Gastrocnemius medialis (tissue), 4 donors: ENCODE measurements around the gene PSMC5. TPM values are rescaled to one million over a fixed set of nuclear protein-coding genes. Genes with fewer than 3 reads are reported as not detected.

ENCODE experiments used
- ATAC-seq, 2 donors: fragments of 150-250 bp; one replicate each; pipeline ENCODE4 v1.9.1; 2016
- DNase-seq, 2 donors: peaks; one replicate each; pipeline ENCODE4 v3.0.0-alpha.2; 2019
- H3K27ac ChIP-seq, 4 donors: fragments of 200-600 bp; sonication (generic); 1 replicate in 1 of 4; 2 replicates in 3 of 4; pipeline ENCODE4 v1.5.1; 2016 to 2018; ENCODE audit warnings: mild to moderate bottlenecking in 2 of 4, moderate library complexity in 1 of 4
- H3K27me3 ChIP-seq, 3 donors: fragments of 200-600 bp; sonication (generic) in 2 of 3; 1 replicate in 1 of 3; 2 replicates in 2 of 3; pipeline versions ENCODE4 v1.5.1 to v1.6.0; 2016 to 2019; ENCODE audit warnings: mild to moderate bottlenecking in 1 of 3, moderate library complexity in 1 of 3
- H3K36me3 ChIP-seq, 2 donors: fragments of 200-600 bp; sonication (generic) in 1 of 2; one replicate each; pipeline ENCODE4 v1.5.1; 2017 to 2018
- H3K4me1 ChIP-seq, 2 donors: fragments of 200-600 bp; sonication (generic) in 1 of 2; one replicate each; pipeline ENCODE4 v1.5.1; 2016 to 2017; ENCODE audit warnings: mild to moderate bottlenecking in 2 of 2
- H3K4me3 ChIP-seq, 4 donors: fragments of 200-600 bp; sonication (generic) in 3 of 4; 1 replicate in 1 of 4; 2 replicates in 3 of 4; pipeline ENCODE4 v1.5.1; 2016 to 2019; ENCODE audit warnings: mild to moderate bottlenecking in 2 of 4
- H3K9me3 ChIP-seq, 3 donors: fragments of 200-600 bp; sonication (generic) in 2 of 3; 1 replicate in 1 of 3; 2 replicates in 2 of 3; pipeline ENCODE4 v1.5.1; 2016 to 2019
- CTCF ChIP-seq, 5 experiments: fragments of 450-650 bp in 3 of 5; fragments of 200-600 bp in 2 of 5; sonication (generic) in 2 of 5; IDR thresholded peaks in 4 of 5; conservative IDR thresholded peaks in 1 of 5; 1 replicate in 4 of 5; 2 replicates in 1 of 5; pipeline ENCODE4 v1.5.1; 2016 to 2019; ENCODE audit warnings: antibody characterized with exemption in 5 of 5, mild to moderate bottlenecking in 3 of 5, moderate library complexity in 3 of 5
- POLR2A ChIP-seq, 2 donors: fragments of 450-650 bp; IDR thresholded peaks; one replicate each; pipeline ENCODE4 v1.6.1; 2017; ENCODE audit warnings: antibody characterized with exemption in 2 of 2, mild to moderate bottlenecking in 2 of 2, moderate library complexity in 2 of 2
- in situ Hi-C, 4 donors: fragments of 200-750 bp; cut with MboI; loops; one replicate each; pipeline versions ENCODE4 v1.15.0 to v1.8.0; 2017; ENCODE audit warnings: low sequenced_read_pairs in 4 of 4
- intact Hi-C: fragments of 100-400 bp; cut with DNase I; formaldehyde crosslinking; loops from one replicate; pipeline ENCODE4 v1.15.1; 2023; ENCODE audit warnings: low total_unique reads
- total RNA-seq, 4 donors: library from RNA; depleted of rRNA; stranded (reverse); fragments of >200 nt; gene quantifications; one replicate each; pipeline versions ENCODE4 v1.1.0 to v1.2.3, GENCODE V29; 2016

Gene PSMC5
- total RNA-seq, 4 donors from 2014 or later = 103 to 153 (median 123) TPM

GRCh38 chr17:63805591-63805990, 21.6 kb upstream of the PSMC5 start:
- H3K9me3 ChIP-seq = no peaks in the 10 kb centered on the region
- TF ChIP-seq POLR2A (IDR thresholded peaks at IDR 0.05) (no peak), CTCF (IDR thresholded peaks at IDR 0.05 in 4 of 5, conservative IDR thresholded peaks at IDR 0.05 in 1 of 5) (no peak)
- H3K4me3 ChIP-seq = no peak overlapping the region
- no peaks in the 10 kb centered on the region for H3K27me3 ChIP-seq
- peaks cover 17 to 99% of the 10 kb centered on the region in 2 donors for H3K36me3 ChIP-seq
- H3K27ac ChIP-seq = no peak overlapping the region
- no peaks in the 10 kb centered on the region for H3K4me1 ChIP-seq
- intact Hi-C loops = loop anchor here (10.0 kb wide), 1 partner anchor 51 kb away; no protein-coding TSS in a partner anchor
- in situ Hi-C loops = no loop called here
- no peak for DNase-seq
- no peak for ATAC-seq

- no peaks in the 10 kb centered on the region for H3K27me3 ChIP-seq
- ATAC-seq (no peak), DNase-seq (no peak)
- no peak for TF ChIP-seq CTCF (IDR thresholded peaks at IDR 0.05 in 4 of 5, conservative IDR thresholded peaks at IDR 0.05 in 1 of 5)
- TF ChIP-seq POLR2A (IDR thresholded peaks at IDR 0.05) = no peak
- in situ Hi-C loops = no loop called here
- H3K4me3 ChIP-seq = no peak overlapping the region
- H3K4me1 ChIP-seq = no peaks in the 10 kb centered on the region
- H3K9me3 ChIP-seq = no peaks in the 10 kb centered on the region
- intact Hi-C loops = loop anchor here (10.0 kb wide), 1 partner anchor 55 kb away; no protein-coding TSS in a partner anchor
- H3K27ac ChIP-seq = no peak overlapping the region
- peaks cover 21 to 100% of the 10 kb centered on the region in 2 donors for H3K36me3 ChIP-seq
Measured at GRCh38 chr17:63809970-63810369, 17.3 kb upstream of the PSMC5 start.

- peaks cover 7 to 99% of the 10 kb centered on the region in 2 donors for H3K36me3 ChIP-seq
- TF ChIP-seq POLR2A (IDR thresholded peaks at IDR 0.05) = no peak
- TF ChIP-seq CTCF (IDR thresholded peaks at IDR 0.05 in 4 of 5, conservative IDR thresholded peaks at IDR 0.05 in 1 of 5) = no peak
- H3K27ac ChIP-seq = no peak overlapping the region
- in situ Hi-C loops (no loop called here), intact Hi-C loops (no loop called here)
- DNase-seq (no peak), ATAC-seq (no peak)
- peaks cover 0 to 5% of the 10 kb centered on the region in 2 donors for H3K4me1 ChIP-seq
- H3K9me3 ChIP-seq = no peaks in the 10 kb centered on the region
- H3K4me3 ChIP-seq = no peak overlapping the region
- no peaks in the 10 kb centered on the region for H3K27me3 ChIP-seq
Measured at GRCh38 chr17:63816123-63816522, 11.1 kb upstream of the PSMC5 start.

GRCh38 chr17:63816669-63817068, 10.6 kb upstream of the PSMC5 start:
- intact Hi-C loops (no loop called here), in situ Hi-C loops (no loop called here)
- H3K27me3 ChIP-seq = no peaks in the 10 kb centered on the region
- DNase-seq (no peak), ATAC-seq (no peak)
- no peak for TF ChIP-seq POLR2A (IDR thresholded peaks at IDR 0.05)
- no peak for TF ChIP-seq CTCF (IDR thresholded peaks at IDR 0.05 in 4 of 5, conservative IDR thresholded peaks at IDR 0.05 in 1 of 5)
- no peaks in the 10 kb centered on the region for H3K9me3 ChIP-seq
- H3K36me3 ChIP-seq = peaks cover 5 to 99% of the 10 kb centered on the region in 2 donors
- peaks cover 0 to 5% of the 10 kb centered on the region in 2 donors for H3K4me1 ChIP-seq
- H3K4me3 ChIP-seq = no peak overlapping the region
- H3K27ac ChIP-seq = no peak overlapping the region
